OCI-LY1 (cell line): ENCODE results near the gene IFNA8.
A peak's percentile ranks its signal among the peaks of the same experiment; 100 is the strongest.

Source experiments
- CTCF ChIP-seq: fragments of 200-600 bp; sonication (generic), shearing (Covaris generic); IDR thresholded peaks from 2 replicates; pipeline ENCODE4 v1.5.1; 2017; ENCODE audit warnings: mild to moderate bottlenecking, antibody characterized with exemption, low read length, moderate library complexity, mixed read lengths
- EZH2 ChIP-seq: fragments of 200-600 bp; sonication (generic), shearing (Covaris generic); IDR thresholded peaks from 2 replicates; pipeline ENCODE4 v1.8.0; 2017; ENCODE audit warnings: borderline replicate concordance, mixed run types, mild to moderate bottlenecking, antibody characterized with exemption, low read length, moderate library complexity, mixed read lengths

DNA sequence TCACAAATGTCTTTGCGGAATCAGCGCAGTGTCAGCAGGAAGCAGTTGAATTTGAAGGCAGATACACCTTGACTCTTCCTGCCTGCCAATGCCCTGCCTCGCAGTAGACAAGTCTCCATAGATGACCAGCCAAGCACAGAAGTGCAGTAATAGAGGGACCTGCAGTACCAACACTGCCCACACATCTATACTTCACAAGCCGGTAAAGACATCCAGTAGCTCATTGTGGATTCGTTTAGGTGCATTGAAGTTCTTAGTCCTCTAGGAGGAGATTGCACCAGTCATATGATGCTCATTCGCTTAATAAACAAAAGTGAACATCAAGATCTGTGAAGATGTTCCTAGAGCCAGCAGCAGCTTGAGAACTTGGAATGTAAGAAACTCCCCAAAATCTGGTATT is 16.6 kb upstream of the IFNA8 start:
- TF ChIP-seq CTCF (peak; percentile 40; the same call in 1 of the 2 replicates), EZH2 (no peak)
